HG02571 (cell line): ENCODE measurements around the gene SEMA3D.

ENCODE experiments used
- ATAC-seq: cut with Tn5 transposase; IDR thresholded peaks from one replicate; pipeline ENCODE4 v1.9.1; 2021; ENCODE audit warnings: mild to moderate bottlenecking, moderate library complexity; ENCODE audit not compliant: unreplicated experiment

Gene SEMA3D

DNA sequence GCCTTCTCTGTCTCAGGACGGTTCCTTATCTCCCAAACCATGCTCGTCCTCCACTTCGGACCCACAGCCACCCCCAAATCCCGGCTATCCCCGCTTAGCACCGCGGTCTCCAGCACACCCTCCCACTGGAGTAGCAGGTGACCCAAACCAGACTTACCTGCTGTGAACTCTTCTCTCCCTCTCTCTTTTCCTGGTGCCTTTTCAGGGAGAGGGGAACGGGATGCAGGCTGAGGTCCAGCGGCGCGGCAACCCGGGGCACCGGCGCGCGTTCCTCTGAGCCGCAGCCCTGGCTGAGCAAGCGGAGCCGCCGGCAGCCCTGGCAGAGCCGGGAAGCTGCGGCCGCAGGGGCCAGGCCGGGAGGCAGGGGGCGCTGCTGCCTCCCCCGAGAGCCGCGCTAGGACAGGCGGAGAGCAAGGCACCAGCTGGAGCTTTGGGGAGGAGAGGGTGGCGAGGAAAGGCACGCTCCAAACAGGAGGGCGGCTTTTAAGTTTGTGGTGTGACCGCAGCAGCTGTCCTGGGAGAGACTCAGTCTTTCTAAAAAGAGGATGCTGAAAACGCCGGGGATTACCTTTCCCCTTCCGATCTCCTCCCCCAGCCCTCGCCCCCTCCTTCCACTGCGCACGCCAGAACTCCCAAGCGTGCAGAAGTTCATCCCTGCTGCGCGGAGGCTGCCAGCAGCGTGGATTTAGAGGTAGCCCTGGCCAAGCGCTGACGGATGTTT, at the start of gene SEMA3D:
Gene SEMA3D, minus strand, starts transcription at position 536 of the 721 bp plus-strand sequence. CDS start 65,165 bp downstream, outside the sequence.
- ATAC-seq, result peak; percentile 89

- no peak for ATAC-seq
These were observed 47.9 kb upstream of the SEMA3D start for GRCh38 chr7:85234730-85235129.

- no peak for ATAC-seq
These were observed 45.2 kb upstream of the SEMA3D start for GRCh38 chr7:85232068-85232467.

GRCh38 chr7:85230623-85231022, 43.8 kb upstream of the SEMA3D start:
- ATAC-seq, result no peak

- ATAC-seq, result no peak
These were observed 42.7 kb upstream of the SEMA3D start for GRCh38 chr7:85229544-85229943.

GRCh38 chr7:85226361-85227085, 39.7 kb upstream of the SEMA3D start:
- ATAC-seq, result no peak

GRCh38 chr7:85224171-85224570, 37.3 kb upstream of the SEMA3D start:
- ATAC-seq, result no peak

DNA sequence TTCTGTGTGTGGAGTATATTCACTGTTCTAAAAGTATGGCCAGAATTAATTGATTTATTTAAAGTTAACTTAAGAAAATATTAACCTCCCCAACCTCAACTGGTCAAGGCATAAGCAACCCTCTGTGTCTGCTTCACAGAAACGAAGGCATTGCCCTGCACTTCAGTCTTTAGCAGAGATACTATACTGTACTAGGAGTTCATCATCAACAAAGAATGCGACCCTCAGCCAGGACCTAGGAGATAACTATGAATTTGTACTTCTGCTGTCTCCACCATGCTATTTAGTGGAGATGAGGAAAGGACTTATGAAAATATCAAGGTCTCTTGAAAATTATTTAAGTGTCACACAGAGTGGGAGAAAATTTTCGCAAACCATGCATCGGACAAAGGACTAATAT, 35.7 kb upstream of the SEMA3D start:
- ATAC-seq, result no peak

DNA sequence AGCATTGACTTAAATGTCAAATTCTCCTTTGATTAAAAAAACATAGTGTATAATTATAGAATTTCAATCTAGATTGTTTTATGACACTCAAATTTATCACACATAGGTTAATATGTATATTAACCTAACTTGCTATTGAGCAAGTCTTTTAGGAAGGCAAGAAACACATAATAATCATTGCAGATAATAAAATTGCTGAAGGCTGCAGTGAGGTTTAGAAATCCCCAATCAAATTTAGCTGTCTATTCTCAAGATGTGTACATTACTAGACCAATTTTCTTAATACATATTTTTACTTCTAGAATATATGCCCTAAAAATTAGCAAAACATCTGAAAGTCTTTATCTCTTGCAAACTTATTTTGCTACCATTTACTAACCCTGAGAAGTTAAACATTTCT, 34.9 kb upstream of the SEMA3D start:
- no peak for ATAC-seq

- ATAC-seq, result no peak
These were observed 33.8 kb upstream of the SEMA3D start for GRCh38 chr7:85220651-85221050.

DNA sequence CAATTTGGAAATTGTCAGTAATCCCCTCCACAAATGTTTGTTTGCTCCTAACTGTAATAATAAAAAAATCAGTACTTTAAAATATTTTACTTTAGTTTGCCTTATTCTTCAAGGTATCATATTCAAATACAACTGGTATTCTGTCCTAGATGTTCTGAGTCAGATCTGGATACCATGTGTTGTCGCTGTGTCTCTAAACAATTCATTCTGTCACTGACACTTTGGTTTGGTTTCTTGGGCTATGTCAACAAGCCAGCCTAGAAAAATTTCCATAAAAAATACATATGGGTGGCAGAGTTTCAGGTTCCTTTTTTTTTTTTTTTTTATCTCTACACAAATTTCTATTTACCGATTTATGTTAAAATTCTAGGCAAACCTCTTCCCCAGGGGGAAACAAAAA, 33.2 kb upstream of the SEMA3D start:
- no peak for ATAC-seq

DNA sequence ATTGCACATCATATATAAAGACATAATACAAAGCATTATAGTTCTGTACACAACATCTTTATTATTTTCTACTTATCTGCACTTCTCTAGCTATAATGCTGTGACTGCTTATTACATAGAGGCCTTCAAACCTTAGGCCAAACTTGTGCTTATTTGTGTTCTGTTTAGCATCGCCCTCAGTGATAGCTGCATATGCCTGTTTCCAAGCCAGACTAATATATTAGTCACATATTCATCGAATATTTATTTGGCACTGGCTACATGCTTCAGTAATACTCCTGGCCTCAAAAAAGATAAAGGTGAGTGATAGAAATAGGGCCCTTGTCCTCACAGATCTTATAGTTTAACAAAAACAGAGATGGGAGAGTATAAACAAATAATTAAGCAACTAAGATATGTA, 30.2 kb upstream of the SEMA3D start:
- no peak for ATAC-seq

GRCh38 chr7:85215098-85215497, 28.2 kb upstream of the SEMA3D start:
- ATAC-seq, result peak; percentile 84

DNA sequence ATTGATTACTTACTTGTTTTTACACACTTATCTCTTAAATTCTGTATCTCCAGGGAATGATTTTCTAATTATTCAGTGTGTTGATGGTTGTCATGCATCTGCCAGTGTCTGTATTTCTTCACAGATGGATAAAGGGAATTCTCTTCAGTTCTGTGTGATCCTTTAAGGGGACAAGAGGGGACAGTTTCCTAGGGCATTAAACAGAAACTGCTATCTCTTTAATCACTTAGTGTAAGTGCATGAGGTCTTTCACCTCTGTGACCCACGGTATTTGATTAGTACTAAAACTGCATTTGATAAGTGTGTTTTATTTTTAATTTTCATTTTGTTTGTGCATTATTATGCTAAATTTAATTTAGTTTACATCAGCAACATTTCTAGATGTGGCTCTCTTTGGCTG, 26.6 kb upstream of the SEMA3D start:
- ATAC-seq, result no peak

- ATAC-seq, result no peak
These were observed 18.9 kb upstream of the SEMA3D start for GRCh38 chr7:85205754-85206153.

DNA sequence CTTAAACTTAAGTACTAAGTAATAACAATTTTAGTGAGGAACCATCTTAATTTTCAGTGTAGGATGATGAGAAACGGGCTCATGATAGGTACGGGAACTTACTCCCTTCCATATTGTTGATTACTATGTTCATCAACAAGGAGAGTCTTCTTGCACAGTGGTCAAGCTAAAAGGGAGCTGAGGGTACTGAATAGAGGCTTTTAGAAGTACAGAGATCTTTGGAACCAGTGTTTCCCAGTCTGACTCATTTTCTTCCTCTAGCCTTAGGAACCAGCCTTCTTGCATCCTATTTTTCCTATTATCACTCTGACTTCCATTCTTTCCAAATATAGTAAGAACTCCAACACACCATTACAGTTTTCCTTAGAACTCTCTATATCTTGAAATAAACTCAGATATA, 17.6 kb upstream of the SEMA3D start:
- ATAC-seq, result no peak

- ATAC-seq, result no peak
These were observed 17.2 kb upstream of the SEMA3D start for GRCh38 chr7:85204061-85204460.

DNA sequence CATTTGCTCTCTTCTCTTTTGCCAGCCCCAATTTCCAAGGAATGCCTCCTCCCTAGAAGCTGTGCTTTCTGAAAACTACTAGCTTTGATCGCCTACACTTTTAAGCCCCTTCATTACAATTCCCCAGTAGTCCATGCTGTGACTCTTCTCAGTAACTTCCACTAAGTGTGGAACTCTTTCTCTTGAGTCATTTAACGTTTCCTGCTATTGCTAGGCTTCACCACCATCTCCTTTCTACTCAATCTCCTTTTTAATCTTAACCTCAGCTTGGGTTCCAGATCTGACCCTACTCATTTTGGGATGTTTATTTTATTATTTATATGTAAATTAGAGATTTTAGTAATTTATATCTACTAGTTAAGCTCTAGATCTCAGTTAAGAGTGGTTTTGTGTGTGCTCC, 14.4 kb upstream of the SEMA3D start:
- ATAC-seq, result no peak

DNA sequence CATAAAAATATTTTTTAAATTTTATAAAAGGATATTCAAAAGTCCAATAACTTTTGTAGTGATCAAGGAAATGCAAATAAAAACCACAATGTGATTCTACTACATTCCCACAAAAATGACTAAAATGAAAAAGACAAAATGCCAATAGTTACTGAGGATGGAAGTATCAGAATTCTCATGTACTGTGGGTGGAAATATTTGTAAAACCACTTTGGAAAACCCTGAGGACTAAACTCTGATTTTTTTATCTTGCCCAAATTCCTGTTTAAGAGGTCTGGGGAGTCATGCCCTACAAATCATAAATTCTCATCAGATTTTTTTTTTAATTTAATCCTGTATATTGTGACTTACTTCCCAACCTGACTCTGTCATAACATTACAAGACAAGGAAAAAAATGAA, 9.8 kb upstream of the SEMA3D start:
- no peak for ATAC-seq

GRCh38 chr7:85191383-85191782, 4.5 kb upstream of the SEMA3D start:
- ATAC-seq, result no peak

- peak; percentile 20 for ATAC-seq
These were observed 754 bp downstream of the SEMA3D start for GRCh38 chr7:85186083-85186520.

- ATAC-seq, result no peak
These were observed 1.3 kb downstream of the SEMA3D start for GRCh38 chr7:85185424-85186082.
